ENCODE data around the gene ZNF512. TPM values are rescaled to one million over a fixed set of nuclear protein-coding genes. Genes with fewer than 3 reads are reported as not detected.

The ZNF512 gene
- total RNA-seq, 3 donors from 2014 or later: 28.8 to 42.7 (median 39.7) TPM

DNA sequence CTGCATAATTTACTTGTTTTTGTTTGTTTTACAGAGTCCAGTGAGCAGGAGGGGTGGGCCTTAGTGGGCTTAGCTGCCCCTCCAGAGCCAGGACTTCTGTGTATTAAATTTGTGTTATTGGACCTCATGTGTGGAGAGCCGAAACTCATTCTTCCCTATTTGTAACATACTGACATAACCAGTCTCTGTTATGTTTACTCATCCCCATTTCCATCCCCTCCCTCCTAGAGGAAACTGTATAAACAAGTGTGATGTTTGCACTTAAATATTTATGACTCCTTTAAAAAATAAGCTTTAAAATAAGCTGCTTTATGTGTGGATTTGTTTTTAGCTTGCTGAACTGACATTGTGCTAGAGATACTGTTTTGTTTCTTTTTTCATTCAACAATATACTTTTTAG is 13.8 kb downstream of the ZNF512 start:
- no peaks in the 10 kb centered on the region for H3K4me1 ChIP-seq
- TF ChIP-seq POLR2AphosphoS5 (IDR thresholded peaks at IDR 0.05): no peak
- no peak for TF ChIP-seq POLR2A (IDR thresholded peaks at IDR 0.05)
- TF ChIP-seq CTCF (IDR thresholded peaks at IDR 0.05): no peak
- H3K9me3 ChIP-seq: peaks cover 16 to 17% of the 10 kb centered on the region in 2 donors
- H3K36me3 ChIP-seq: no peaks in the 10 kb centered on the region
- H3K27me3 ChIP-seq: no peaks in the 10 kb centered on the region
- DNase-seq (ENCODE audit: low spot score in 2 of 2): no peak
- H3K27ac ChIP-seq: no peak overlapping the region
- H3K4me3 ChIP-seq: no peak overlapping the region
- intact Hi-C loops (cut with DNase I; ENCODE audit: low total_unique reads): no loop called here

- intact Hi-C loops (cut with DNase I; ENCODE audit: low total_unique reads): no loop called here
- Histone ChIP-seq H3K36me3 (no peaks in the 10 kb centered on the region), H3K9me3 (no peaks in the 10 kb centered on the region), H3K27me3 (no peaks in the 10 kb centered on the region), H3K27ac (no peak overlapping the region), H3K4me1 (no peaks in the 10 kb centered on the region), H3K4me3 (no peak overlapping the region)
- no peak for TF ChIP-seq POLR2A (IDR thresholded peaks at IDR 0.05)
- TF ChIP-seq POLR2AphosphoS5 (IDR thresholded peaks at IDR 0.05): no peak
- TF ChIP-seq CTCF (IDR thresholded peaks at IDR 0.05): no peak
- no peak for DNase-seq (ENCODE audit: low spot score in 2 of 2)
Observed at GRCh38 chr2:27606611-27607010, 23.8 kb downstream of the ZNF512 start.

DNA sequence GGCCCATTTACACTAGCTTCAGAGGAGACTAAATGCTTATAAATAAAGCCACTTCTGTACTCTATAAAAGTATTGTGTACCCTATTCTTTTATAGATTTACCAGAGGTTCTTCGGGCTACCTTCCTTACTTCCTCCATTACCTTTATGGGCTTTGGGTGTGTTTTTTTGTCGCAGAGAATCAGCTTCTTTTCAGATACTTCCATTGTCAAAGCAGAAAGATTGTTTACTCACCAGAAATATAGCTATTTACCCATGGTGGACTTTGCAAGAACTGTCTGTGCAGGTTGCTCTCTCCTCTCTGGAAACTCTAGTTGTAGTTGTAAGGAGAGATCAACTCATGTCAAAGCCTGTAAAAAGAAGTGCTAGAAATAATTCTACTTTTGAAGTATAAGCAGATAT is 31.1 kb downstream of the ZNF512 start:
- H3K27me3 ChIP-seq: no peaks in the 10 kb centered on the region
- no peak for DNase-seq (ENCODE audit: low spot score in 2 of 2)
- no peak for TF ChIP-seq POLR2A (IDR thresholded peaks at IDR 0.05)
- no peak for TF ChIP-seq POLR2AphosphoS5 (IDR thresholded peaks at IDR 0.05)
- no peak for TF ChIP-seq CTCF (IDR thresholded peaks at IDR 0.05)
- intact Hi-C loops (cut with DNase I; ENCODE audit: low total_unique reads): no loop called here
- no peak overlapping the region for H3K4me3 ChIP-seq
- H3K27ac ChIP-seq: no peak overlapping the region
- H3K36me3 ChIP-seq: no peaks in the 10 kb centered on the region
- H3K4me1 ChIP-seq: no peaks in the 10 kb centered on the region
- no peaks in the 10 kb centered on the region for H3K9me3 ChIP-seq

GRCh38 chr2:27615316-27615715 is 32.5 kb downstream of the ZNF512 start:
- DNase-seq (ENCODE audit: low spot score in 2 of 2): no peak
- Histone ChIP-seq H3K4me1 (no peaks in the 10 kb centered on the region), H3K27ac (no peak overlapping the region), H3K36me3 (no peaks in the 10 kb centered on the region), H3K4me3 (no peak overlapping the region), H3K27me3 (no peaks in the 10 kb centered on the region), H3K9me3 (no peaks in the 10 kb centered on the region)
- intact Hi-C loops (cut with DNase I; ENCODE audit: low total_unique reads): no loop called here
- no peak for TF ChIP-seq POLR2AphosphoS5 (IDR thresholded peaks at IDR 0.05)
- TF ChIP-seq POLR2A (IDR thresholded peaks at IDR 0.05): no peak
- no peak for TF ChIP-seq CTCF (IDR thresholded peaks at IDR 0.05)

DNA sequence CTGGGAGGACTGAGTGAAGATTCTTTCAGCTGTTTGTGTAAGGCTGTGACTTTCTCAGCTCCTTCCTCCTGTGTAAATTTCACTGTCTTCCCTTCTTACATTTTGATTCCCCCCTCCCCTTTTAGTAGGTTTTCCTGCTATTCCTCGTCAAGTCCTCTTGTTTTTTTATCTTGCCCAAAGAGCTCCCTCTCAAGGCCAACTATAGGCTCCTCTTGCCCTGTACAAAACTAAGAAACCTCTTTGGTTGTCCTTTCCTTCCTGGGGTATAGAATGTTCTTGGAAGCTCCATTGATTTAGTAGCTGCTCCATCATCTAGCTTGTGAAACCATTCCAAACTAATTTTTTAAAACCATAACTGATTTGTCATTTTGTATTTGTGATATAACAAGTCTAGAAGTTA is 38.7 kb downstream of the ZNF512 start:
- no peak for DNase-seq (ENCODE audit: low spot score in 2 of 2)
- H3K4me1 ChIP-seq: no peaks in the 10 kb centered on the region
- no peaks in the 10 kb centered on the region for H3K27me3 ChIP-seq
- intact Hi-C loops (cut with DNase I; ENCODE audit: low total_unique reads): no loop called here
- H3K4me3 ChIP-seq: no peak overlapping the region
- TF ChIP-seq POLR2AphosphoS5 (IDR thresholded peaks at IDR 0.05) (no peak), CTCF (IDR thresholded peaks at IDR 0.05) (no peak), POLR2A (IDR thresholded peaks at IDR 0.05) (no peak)
- H3K36me3 ChIP-seq: no peaks in the 10 kb centered on the region
- no peak overlapping the region for H3K27ac ChIP-seq
- H3K9me3 ChIP-seq: no peaks in the 10 kb centered on the region
